ENCODE results near the gene GLI3. TPM values are rescaled to one million over a fixed set of nuclear protein-coding genes. Genes with fewer than 3 reads are reported as not detected.

The GLI3 gene
- total and polyA plus RNA-seq, 4 experiments from 2014 or later: 0.06 to 0.13 TPM; not detected in 2

DNA sequence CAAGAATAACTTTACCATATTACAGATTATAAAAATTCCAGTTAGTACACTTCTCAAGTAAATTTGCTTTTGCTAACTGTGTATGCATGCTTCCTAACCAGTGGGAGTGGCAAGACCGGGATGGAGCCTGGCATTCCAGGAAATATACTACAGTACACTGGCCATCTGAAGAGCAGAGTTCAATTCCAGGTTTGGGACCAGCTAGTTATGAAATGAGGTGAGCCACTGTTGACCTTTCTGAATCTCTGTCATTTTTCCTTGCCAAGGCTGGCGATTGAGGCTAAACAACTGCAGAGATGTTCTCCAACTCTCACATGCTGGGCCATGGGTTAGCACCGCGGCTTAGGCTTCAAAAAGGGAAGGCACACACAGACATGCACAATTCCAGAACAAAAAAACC is 258.2 kb downstream of the GLI3 start:
- Histone ChIP-seq H3K9me3 (ENCODE audit: control insufficient read depth in 1 of 2, low read length in 2 of 2) (no peaks in the 10 kb centered on the region), H3K4me1 (ENCODE audit: insufficient read depth, low read length) (no peaks in the 10 kb centered on the region), H3K4me3 (ENCODE audit: low read length in 2 of 2) (no peak overlapping the region), H3K27me3 (ENCODE audit: insufficient read depth, low read length) (no peaks in the 10 kb centered on the region), H3K27ac (ENCODE audit: low read depth, low read length) (no peak overlapping the region), H3K36me3 (ENCODE audit: insufficient read depth, low read length) (no peaks in the 10 kb centered on the region)
- no peaks in the 10 kb centered on the region for H3K4me1 Mint-ChIP-seq
- H3K27ac Mint-ChIP-seq: no peak overlapping the region
- peaks cover under 1 to 2% of the 10 kb centered on the region in 2 donors for H3K27me3 Mint-ChIP-seq
- no peak for DNase-seq
- ChIA-PET POLR2A (ENCODE audit: partially characterized antibody) (no interaction called here), CTCF (ENCODE audit: partially characterized antibody) (interaction anchor here (0.9 to 2.1 kb wide), 2 partner anchors 10 to 15 kb away, joined by 3 to 5 read pairs; no protein-coding TSS in a partner anchor)
- intact Hi-C loops (cut with micrococcal nuclease): no loop called here
- no peaks in the 10 kb centered on the region for H3K36me3 Mint-ChIP-seq
- no peaks in the 10 kb centered on the region for H3K9me3 Mint-ChIP-seq
- no peak overlapping the region for H3K4me3 Mint-ChIP-seq

GRCh38 chr7:41977661-41978060 is 259.3 kb downstream of the GLI3 start:
- Histone ChIP-seq H3K27ac (ENCODE audit: low read depth, low read length) (no peak overlapping the region), H3K36me3 (ENCODE audit: insufficient read depth, low read length) (no peaks in the 10 kb centered on the region), H3K4me1 (ENCODE audit: insufficient read depth, low read length) (no peaks in the 10 kb centered on the region), H3K9me3 (ENCODE audit: control insufficient read depth in 1 of 2, low read length in 2 of 2) (no peaks in the 10 kb centered on the region), H3K4me3 (ENCODE audit: low read length in 2 of 2) (no peak overlapping the region), H3K27me3 (ENCODE audit: insufficient read depth, low read length) (no peaks in the 10 kb centered on the region)
- H3K27me3 Mint-ChIP-seq: peaks cover 0 to 2% of the 10 kb centered on the region in 2 donors
- H3K36me3 Mint-ChIP-seq: no peaks in the 10 kb centered on the region
- DNase-seq: no peak
- no peak overlapping the region for H3K4me3 Mint-ChIP-seq
- no peak overlapping the region for H3K27ac Mint-ChIP-seq
- H3K4me1 Mint-ChIP-seq: no peaks in the 10 kb centered on the region
- no peaks in the 10 kb centered on the region for H3K9me3 Mint-ChIP-seq
- POLR2A ChIA-PET (ENCODE audit: partially characterized antibody): no interaction called here
- CTCF ChIA-PET (ENCODE audit: partially characterized antibody): interaction anchor here (1.2 to 2.1 kb wide), 3 partner anchors 10 to 14 kb away, joined by 4 to 5 read pairs (median 4); no protein-coding TSS in a partner anchor
- intact Hi-C loops (cut with micrococcal nuclease): no loop called here

GRCh38 chr7:41977151-41977651 is 259.8 kb downstream of the GLI3 start:
- Mint-ChIP-seq H3K4me3 (no peak overlapping the region), H3K36me3 (no peaks in the 10 kb centered on the region), H3K27me3 (peaks cover 0 to 2% of the 10 kb centered on the region in 2 donors), H3K9me3 (no peaks in the 10 kb centered on the region), H3K27ac (no peak overlapping the region), H3K4me1 (no peaks in the 10 kb centered on the region)
- no peak for DNase-seq
- Histone ChIP-seq H3K4me1 (ENCODE audit: insufficient read depth, low read length) (no peaks in the 10 kb centered on the region), H3K27ac (ENCODE audit: low read depth, low read length) (no peak overlapping the region), H3K9me3 (ENCODE audit: control insufficient read depth in 1 of 2, low read length in 2 of 2) (no peaks in the 10 kb centered on the region), H3K4me3 (ENCODE audit: low read length in 2 of 2) (no peak overlapping the region), H3K27me3 (ENCODE audit: insufficient read depth, low read length) (no peaks in the 10 kb centered on the region), H3K36me3 (ENCODE audit: insufficient read depth, low read length) (no peaks in the 10 kb centered on the region)
- POLR2A ChIA-PET (ENCODE audit: partially characterized antibody): no interaction called here
- CTCF ChIA-PET (ENCODE audit: partially characterized antibody): interaction anchor here (1.2 to 1.7 kb wide), 2 partner anchors 11 to 12 kb away, joined by 4 read pairs; no protein-coding TSS in a partner anchor
- intact Hi-C loops (cut with micrococcal nuclease): no loop called here

DNA sequence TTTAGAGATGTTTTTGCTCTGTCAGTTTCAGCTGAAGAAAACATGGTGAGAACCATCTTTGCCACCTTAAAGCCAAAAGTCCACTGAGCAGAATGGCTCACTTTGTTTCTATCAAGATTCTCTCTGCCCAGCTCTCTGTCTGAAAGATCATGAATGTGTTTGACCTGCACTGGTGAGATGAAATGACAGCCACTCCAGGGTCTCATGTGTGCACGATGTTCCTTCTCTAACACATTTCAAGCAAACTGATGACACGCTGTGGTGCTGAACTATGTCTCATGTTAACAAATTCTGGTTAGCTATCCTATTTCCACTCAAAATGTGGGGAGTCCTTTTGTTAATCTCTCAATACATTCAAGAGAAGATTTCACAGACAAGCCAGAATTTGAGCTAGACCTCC is 260.6 kb downstream of the GLI3 start:
- H3K4me1 Mint-ChIP-seq: no peaks in the 10 kb centered on the region
- H3K36me3 Mint-ChIP-seq: no peaks in the 10 kb centered on the region
- no peak overlapping the region for H3K4me3 ChIP-seq (ENCODE audit: low read length in 2 of 2)
- intact Hi-C loops (cut with micrococcal nuclease): no loop called here
- no peak overlapping the region for H3K4me3 Mint-ChIP-seq
- H3K9me3 ChIP-seq (ENCODE audit: control insufficient read depth in 1 of 2, low read length in 2 of 2): no peaks in the 10 kb centered on the region
- POLR2A ChIA-PET (ENCODE audit: partially characterized antibody): no interaction called here
- DNase-seq: no peak
- no peak overlapping the region for H3K27ac Mint-ChIP-seq
- H3K27me3 Mint-ChIP-seq: peaks cover 0 to under 1% of the 10 kb centered on the region in 2 donors
- CTCF ChIA-PET (ENCODE audit: partially characterized antibody): interaction anchor here (1.7 kb wide), 1 partner anchor 11 kb away, joined by 4 read pairs; no protein-coding TSS in a partner anchor
- no peak overlapping the region for H3K27ac ChIP-seq (ENCODE audit: low read depth, low read length)
- H3K4me1 ChIP-seq (ENCODE audit: insufficient read depth, low read length): no peaks in the 10 kb centered on the region
- H3K27me3 ChIP-seq (ENCODE audit: insufficient read depth, low read length): no peaks in the 10 kb centered on the region
- no peaks in the 10 kb centered on the region for H3K36me3 ChIP-seq (ENCODE audit: insufficient read depth, low read length)
- H3K9me3 Mint-ChIP-seq: no peaks in the 10 kb centered on the region

DNA sequence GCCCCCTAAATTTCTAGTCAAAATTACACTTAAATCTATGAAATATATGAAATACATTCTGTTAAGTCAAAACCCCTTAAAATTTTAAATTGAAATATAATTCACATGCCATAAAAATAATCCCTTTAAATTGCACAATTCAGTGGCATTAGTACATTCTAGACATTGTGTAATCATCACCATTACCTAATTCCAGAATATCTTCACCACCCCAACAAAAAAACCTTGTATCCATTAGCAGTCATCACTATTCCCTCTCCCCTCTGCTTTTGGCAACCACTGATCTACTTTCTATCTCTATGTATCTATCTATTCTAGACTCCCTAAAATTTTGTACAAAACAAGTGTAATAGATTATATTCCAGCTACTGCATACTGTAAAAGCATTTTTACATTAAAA is 261.2 kb downstream of the GLI3 start:
- Mint-ChIP-seq H3K36me3 (no peaks in the 10 kb centered on the region), H3K27me3 (no peaks in the 10 kb centered on the region), H3K27ac (no peak overlapping the region), H3K9me3 (no peaks in the 10 kb centered on the region), H3K4me1 (no peaks in the 10 kb centered on the region), H3K4me3 (no peak overlapping the region)
- H3K27ac ChIP-seq (ENCODE audit: low read depth, low read length): no peak overlapping the region
- H3K36me3 ChIP-seq (ENCODE audit: insufficient read depth, low read length): no peaks in the 10 kb centered on the region
- H3K4me1 ChIP-seq (ENCODE audit: insufficient read depth, low read length): no peaks in the 10 kb centered on the region
- no peaks in the 10 kb centered on the region for H3K27me3 ChIP-seq (ENCODE audit: insufficient read depth, low read length)
- DNase-seq: no peak
- CTCF ChIA-PET (ENCODE audit: partially characterized antibody): interaction anchor here (2.1 kb wide), 1 partner anchor 33 kb away, joined by 7 read pairs; no protein-coding TSS in a partner anchor
- H3K4me3 ChIP-seq (ENCODE audit: low read length in 2 of 2): no peak overlapping the region
- POLR2A ChIA-PET (ENCODE audit: partially characterized antibody): no interaction called here
- intact Hi-C loops (cut with micrococcal nuclease): no loop called here
- no peaks in the 10 kb centered on the region for H3K9me3 ChIP-seq (ENCODE audit: control insufficient read depth in 1 of 2, low read length in 2 of 2)

GRCh38 chr7:41974870-41975557 is 262.0 kb downstream of the GLI3 start:
- no peak for DNase-seq
- Mint-ChIP-seq H3K36me3 (no peaks in the 10 kb centered on the region), H3K4me3 (no peak overlapping the region), H3K9me3 (no peaks in the 10 kb centered on the region), H3K4me1 (no peaks in the 10 kb centered on the region), H3K27me3 (no peaks in the 10 kb centered on the region), H3K27ac (peak overlapping the region in 1 of 7 donors; percentile 49)
- Histone ChIP-seq H3K4me3 (ENCODE audit: low read length in 2 of 2) (no peak overlapping the region), H3K27me3 (ENCODE audit: insufficient read depth, low read length) (no peaks in the 10 kb centered on the region), H3K27ac (ENCODE audit: low read depth, low read length) (no peak overlapping the region), H3K9me3 (ENCODE audit: control insufficient read depth in 1 of 2, low read length in 2 of 2) (no peaks in the 10 kb centered on the region), H3K36me3 (ENCODE audit: insufficient read depth, low read length) (no peaks in the 10 kb centered on the region), H3K4me1 (ENCODE audit: insufficient read depth, low read length) (no peaks in the 10 kb centered on the region)
- intact Hi-C loops (cut with micrococcal nuclease): no loop called here
- CTCF ChIA-PET (ENCODE audit: partially characterized antibody): interaction anchor here (1.0 to 2.1 kb wide), 3 partner anchors 9 to 34 kb away, joined by 3 to 7 read pairs (median 4); no protein-coding TSS in a partner anchor
- POLR2A ChIA-PET (ENCODE audit: partially characterized antibody): no interaction called here

- Histone ChIP-seq H3K9me3 (ENCODE audit: control insufficient read depth in 1 of 2, low read length in 2 of 2) (no peaks in the 10 kb centered on the region), H3K27me3 (ENCODE audit: insufficient read depth, low read length) (no peaks in the 10 kb centered on the region), H3K36me3 (ENCODE audit: insufficient read depth, low read length) (no peaks in the 10 kb centered on the region), H3K4me1 (ENCODE audit: insufficient read depth, low read length) (no peaks in the 10 kb centered on the region), H3K27ac (ENCODE audit: low read depth, low read length) (no peak overlapping the region), H3K4me3 (ENCODE audit: low read length in 2 of 2) (no peak overlapping the region)
- Mint-ChIP-seq H3K36me3 (no peaks in the 10 kb centered on the region), H3K4me3 (no peak overlapping the region), H3K27me3 (no peaks in the 10 kb centered on the region), H3K27ac (no peak overlapping the region), H3K4me1 (no peaks in the 10 kb centered on the region), H3K9me3 (no peaks in the 10 kb centered on the region)
- intact Hi-C loops (cut with micrococcal nuclease): no loop called here
- CTCF ChIA-PET (ENCODE audit: partially characterized antibody): interaction anchor here (1.2 to 1.9 kb wide), 2 partner anchors 10 to 32 kb away, joined by 4 read pairs; no protein-coding TSS in a partner anchor
- POLR2A ChIA-PET (ENCODE audit: partially characterized antibody): no interaction called here
- DNase-seq: no peak
These were observed 263.7 kb downstream of the GLI3 start for GRCh38 chr7:41973202-41973730.

All from CD4-positive, alpha-beta memory T cell (primary cell).